Activated CD4-positive, alpha-beta T cell treated with anti-CD3 and anti-CD28 coated beads, Interleukin-10, Interleukin-2, amounts not matched to agents 100 ng/mL and 50 ng/mL, durations not matched to agents 16 hours and 8 hours (primary cell): ENCODE results near the gene SNX18.
A peak's percentile ranks its signal among the peaks of the same experiment; 100 is the strongest.
"Not testable (repeated sequence)": the region's sequence is repeated elsewhere in the genome, so short reads cannot be mapped to it uniquely, and the experiment has no call there.

Source experiments
- DNase-seq: peaks from one replicate; pipeline ENCODE4 v3.0.0-alpha.2; 2020

Gene SNX18

DNA sequence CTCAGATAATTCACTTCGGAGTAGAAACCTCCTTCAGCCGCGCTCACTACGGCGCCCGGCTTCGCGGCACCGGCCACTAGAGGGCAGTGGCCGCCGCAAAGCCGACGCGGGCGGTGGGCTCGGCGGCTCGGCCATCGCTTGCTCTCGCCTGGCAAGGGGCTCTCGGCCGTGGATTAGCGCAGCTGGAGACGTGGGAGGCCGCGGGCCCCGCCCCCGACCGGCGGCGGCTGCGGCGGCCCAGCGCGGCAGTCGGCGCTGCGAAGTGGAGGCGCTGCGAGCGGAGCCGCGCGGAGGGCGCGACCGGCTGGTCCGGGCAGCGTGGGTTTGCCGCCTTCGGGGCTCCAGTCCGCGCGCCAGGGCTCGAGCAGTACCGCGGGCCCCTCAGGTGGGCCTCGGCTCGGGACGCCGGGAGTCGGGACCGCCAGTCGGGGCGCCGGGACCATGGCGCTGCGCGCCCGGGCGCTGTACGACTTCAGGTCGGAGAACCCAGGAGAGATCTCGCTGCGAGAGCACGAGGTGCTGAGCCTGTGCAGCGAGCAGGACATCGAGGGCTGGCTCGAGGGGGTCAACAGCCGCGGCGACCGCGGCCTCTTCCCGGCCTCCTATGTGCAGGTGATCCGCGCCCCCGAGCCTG, at the start of gene SNX18:
Gene SNX18 (plus strand): TSS at position 248 of the 634 bp plus-strand sequence. CDS start 194 bp downstream, at position 442.
- peak; percentile 94 for DNase-seq

GRCh38 chr5:54469622-54470021, 47.9 kb upstream of the SNX18 start:
- DNase-seq = no peak

DNA sequence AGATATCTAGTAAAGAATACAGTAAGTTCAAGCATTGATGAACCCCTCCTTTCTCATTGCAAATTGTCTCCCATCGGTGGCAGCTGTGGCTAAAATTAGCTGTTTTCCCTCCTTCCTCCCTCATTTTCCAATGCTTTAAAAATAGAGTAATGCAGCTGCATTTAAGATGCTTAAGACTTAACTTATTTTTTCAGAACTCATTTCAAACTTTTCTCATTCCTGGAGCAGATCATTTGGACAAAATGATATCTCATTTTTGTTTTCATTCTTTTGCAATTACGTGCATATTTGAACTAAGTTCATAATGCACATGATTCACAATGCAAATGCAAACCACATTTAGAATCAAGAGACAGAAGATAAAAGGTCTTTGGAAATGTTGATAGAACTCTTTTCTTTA, 47.4 kb upstream of the SNX18 start:
- no peak for DNase-seq

- DNase-seq = no peak
Measured at GRCh38 chr5:54470677-54471076, 46.9 kb upstream of the SNX18 start.

DNA sequence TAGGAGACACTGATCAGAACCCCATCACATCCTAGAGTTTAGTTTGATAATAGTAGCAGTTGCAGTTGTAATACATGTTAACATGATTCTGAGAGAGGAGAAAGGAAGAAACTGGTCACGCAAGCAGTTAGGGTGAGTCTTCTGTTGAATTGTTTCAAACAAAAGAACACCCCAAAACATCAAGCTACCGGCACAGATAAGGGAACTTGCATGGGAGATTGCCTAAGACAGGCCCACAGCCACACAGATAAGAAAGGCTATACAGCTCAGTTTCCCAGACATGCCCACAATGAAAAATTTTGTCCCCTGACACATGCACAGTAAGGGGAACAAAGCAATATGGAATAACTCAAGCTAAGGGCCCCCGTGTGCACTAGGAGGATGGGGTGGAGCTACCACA, 46.2 kb upstream of the SNX18 start:
- DNase-seq = no peak

GRCh38 chr5:54476682-54477081, 40.9 kb upstream of the SNX18 start:
- DNase-seq = no peak

GRCh38 chr5:54477941-54478478, 39.5 kb upstream of the SNX18 start:
- DNase-seq = no peak

GRCh38 chr5:54480296-54480695, 37.3 kb upstream of the SNX18 start:
- no peak for DNase-seq

DNA sequence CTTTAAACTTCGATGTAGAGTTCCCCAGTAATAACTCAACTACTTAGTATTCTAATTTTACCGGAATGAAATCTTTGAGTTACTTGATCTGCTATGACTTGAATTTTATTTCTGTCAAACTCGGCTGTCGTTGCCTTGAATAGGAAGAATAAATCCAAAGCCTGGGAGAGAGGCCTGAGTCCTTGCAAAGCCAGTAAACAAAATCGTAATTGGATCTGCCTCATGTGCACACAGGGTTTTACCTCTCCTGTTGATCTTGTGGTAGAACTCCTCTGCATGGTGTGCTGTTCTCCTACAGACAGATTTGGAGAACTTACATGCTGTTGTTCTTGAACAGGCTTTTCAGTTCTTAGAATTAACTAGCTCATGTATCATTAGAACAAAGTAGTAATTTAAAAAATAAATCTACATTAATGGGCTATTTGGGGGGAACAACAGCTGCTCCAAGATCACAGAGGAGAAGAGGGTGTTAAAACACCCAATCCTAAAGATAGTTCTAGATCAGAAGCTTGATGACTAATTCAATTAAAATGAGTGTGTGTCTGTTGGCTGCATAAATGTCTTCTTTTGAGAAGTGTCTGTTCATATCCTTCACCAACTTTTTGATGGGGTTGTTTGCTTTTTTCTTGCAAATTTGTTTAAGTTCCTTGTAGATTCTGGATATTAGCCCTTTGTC, 33.2 kb upstream of the SNX18 start:
- no peak for DNase-seq

DNA sequence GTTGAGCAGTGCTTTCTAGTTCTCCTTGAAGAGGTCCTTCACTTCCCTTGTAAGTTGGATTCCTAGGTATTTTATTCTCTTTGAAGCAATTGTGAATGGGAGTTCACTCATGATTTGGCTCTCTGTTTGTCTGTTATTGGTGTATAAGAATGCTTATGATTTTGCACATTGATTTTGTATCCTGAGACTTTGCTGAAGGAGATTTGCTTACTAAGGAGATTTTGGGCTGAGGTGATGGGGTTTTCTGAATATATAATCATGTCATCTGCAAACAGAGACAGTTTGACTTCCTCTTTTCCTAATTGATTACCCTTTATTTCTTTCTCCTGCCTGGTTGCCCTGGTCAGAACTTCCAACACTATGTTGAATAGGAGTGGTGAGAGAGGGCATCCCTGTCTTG, 31.9 kb upstream of the SNX18 start:
- DNase-seq = not testable (repeated sequence)

DNA sequence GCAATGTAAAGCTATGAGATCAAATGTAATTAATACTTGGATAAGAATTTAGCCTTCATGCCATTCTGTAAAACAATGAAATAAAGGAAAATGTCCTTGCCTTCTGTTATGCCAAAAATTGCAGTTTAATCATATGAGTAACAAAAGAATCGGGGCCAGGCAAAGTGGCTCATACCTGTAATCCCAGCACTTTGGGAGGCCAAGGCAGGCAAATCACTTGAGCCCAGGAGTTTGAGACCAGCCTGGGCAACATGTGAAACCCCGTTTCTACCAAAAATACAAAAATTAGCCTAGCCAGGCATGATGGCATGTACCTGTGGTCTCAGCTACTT, 27.9 kb upstream of the SNX18 start:
- DNase-seq = not testable (repeated sequence)

- no peak for DNase-seq
Measured at GRCh38 chr5:54491326-54491725, 26.2 kb upstream of the SNX18 start.

DNA sequence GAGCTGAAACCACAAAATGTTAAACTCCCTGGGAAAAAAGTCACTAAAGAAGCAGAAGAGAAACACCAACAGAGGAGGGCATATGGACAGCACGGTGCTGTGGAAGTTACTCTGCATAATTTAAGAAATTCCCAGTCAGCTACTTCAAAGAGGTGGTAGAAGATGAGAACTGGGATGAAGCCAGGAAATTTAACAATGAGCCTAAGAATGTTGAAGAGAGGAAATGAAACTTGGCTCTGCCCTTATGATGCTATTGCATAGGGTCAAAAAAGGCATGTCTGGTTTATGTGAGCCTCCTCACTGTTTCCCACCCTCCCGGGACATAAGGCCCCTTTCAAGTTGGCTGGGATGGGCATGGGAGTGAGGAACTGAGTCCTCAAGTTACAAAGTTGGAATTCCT, 25.4 kb upstream of the SNX18 start:
- no peak for DNase-seq

- DNase-seq = no peak
Measured at GRCh38 chr5:54495027-54495426, 22.5 kb upstream of the SNX18 start.

DNA sequence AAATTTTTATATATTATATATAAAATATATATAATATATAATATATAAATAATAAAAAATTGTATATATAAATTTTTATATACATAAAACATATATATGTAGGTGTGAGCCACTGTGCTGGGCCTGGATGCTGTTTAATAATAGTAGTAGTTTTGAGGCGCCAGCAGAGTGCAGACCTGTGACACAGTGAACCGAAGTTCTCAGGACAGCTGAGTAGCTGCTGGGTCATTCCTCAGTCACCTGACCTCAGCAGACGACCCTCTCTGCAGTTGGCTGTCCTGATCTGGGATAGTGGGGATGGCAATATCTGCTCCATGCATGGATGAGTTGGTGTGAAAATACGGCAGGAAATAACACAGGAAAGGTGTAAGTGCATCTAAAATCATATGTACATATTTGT, 3.3 kb upstream of the SNX18 start:
- no peak for DNase-seq

GRCh38 chr5:54514841-54515432, 2.6 kb upstream of the SNX18 start:
- no peak for DNase-seq

DNA sequence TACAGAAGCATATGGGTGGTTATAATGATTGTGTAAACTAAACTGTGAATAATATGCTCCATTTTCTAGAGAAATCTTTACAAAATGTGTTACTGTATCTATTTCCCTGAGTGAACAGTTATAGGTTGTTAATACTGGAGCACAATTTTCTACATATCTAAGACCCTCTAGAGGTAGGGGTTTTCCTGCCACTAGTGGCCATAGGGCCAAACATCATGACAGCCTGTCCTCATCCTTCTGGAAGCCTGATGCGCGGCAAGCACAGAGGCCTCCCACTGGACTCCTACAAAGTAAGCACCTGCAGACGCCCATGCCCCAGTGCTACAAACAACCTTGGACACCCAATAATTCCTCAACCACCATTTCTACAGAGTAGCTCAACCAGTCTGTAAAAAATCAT, 1.9 kb upstream of the SNX18 start:
- no peak for DNase-seq

- DNase-seq = no peak
Measured at GRCh38 chr5:54516051-54516655, 1.4 kb upstream of the SNX18 start.

DNA sequence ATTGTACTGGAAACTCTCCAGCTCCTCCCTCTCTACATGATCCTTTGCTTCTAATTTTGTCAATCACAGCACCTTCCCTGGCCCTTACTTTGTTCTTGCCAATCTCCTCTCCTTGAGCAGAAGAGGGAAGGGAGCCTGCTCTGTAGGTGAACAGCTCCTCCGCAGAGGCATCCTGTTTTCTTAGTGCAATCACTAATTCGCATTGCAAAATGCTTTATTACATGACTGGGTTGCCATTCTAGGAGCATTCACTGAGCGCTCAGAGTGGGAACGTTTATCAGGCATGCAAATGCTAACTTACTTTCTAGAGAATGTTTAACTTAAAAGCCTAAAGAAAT, 416 bp upstream of the SNX18 start:
- no peak for DNase-seq

DNA sequence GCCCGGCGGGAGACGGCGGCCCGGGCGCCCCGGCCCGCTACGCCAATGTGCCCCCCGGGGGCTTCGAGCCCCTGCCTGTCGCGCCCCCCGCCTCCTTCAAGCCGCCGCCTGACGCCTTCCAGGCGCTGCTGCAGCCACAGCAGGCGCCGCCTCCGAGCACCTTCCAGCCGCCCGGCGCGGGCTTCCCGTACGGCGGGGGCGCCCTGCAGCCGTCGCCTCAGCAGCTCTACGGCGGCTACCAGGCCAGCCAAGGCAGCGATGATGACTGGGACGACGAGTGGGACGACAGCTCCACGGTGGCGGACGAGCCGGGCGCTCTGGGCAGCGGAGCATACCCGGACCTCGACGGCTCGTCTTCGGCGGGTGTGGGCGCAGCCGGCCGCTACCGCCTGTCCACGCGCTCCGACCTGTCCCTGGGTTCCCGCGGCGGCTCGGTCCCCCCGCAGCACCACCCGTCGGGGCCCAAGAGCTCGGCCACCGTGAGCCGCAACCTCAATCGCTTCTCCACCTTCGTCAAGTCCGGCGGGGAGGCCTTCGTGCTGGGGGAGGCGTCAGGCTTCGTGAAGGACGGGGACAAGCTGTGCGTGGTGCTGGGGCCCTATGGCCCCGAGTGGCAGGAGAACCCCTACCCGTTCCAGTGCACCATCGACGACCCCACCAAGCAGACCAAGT, 723 bp downstream of the SNX18 start:
- peak; percentile 64 for DNase-seq

DNA sequence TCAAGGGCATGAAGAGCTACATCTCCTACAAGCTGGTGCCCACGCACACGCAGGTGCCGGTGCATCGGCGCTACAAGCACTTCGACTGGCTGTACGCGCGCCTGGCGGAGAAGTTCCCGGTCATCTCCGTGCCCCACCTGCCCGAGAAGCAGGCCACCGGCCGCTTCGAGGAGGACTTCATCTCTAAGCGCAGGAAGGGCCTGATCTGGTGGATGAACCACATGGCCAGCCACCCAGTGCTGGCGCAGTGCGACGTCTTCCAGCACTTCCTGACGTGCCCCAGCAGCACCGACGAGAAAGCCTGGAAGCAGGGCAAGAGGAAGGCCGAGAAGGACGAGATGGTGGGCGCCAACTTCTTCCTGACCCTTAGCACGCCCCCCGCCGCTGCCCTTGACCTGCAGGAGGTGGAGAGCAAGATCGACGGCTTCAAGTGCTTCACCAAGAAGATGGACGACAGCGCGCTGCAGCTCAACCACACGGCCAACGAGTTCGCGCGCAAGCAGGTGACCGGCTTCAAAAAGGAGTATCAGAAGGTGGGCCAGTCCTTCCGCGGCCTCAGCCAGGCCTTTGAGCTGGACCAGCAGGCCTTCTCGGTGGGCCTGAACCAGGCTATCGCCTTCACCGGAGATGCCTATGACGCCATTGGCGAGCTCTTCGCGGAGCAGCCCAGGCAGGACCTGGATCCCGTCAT, 1.4 kb downstream of the SNX18 start:
- DNase-seq = no peak

DNA sequence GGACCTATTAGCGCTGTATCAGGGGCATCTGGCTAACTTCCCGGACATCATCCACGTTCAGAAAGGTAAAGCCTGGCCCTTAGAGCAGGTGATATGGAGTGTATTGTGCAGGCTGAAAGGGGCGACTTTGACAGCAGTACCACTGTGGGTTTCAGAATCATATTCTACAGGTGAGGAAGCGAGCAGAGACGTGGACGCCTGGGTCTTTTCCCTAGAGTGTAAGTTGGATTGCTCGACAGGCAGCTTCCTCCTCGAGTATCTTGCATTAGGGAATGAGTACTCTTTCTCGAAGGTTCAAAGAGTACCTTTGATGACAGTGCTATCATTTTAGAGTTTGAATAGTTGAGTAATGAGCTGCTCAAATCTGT, 1.9 kb downstream of the SNX18 start:
- no peak for DNase-seq

DNA sequence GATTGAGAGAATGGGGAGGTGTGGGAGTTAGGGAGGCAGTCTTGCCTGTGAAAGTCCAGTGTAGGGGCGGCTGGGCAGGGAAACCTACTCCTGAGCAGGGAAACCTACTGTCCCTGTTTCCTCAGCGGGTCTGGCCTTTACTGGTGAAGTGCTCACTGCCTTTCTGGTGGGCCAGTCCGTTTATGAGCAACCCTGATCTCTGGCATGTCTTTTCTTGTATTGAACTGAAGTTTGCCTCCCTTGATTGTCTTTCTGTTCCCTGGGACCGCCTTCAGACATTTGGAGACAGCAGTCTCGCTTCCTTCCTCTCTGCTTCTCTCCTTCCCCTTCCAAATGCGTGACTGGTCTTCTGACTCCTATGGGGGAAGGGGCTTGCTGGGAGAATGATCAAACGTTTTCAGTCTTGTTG, 2.9 kb downstream of the SNX18 start:
- DNase-seq = no peak
